Endothelial cell of umbilical vein (primary cell): ENCODE measurements around the gene CATSPERD. TPM values are rescaled to one million over a fixed set of nuclear protein-coding genes. Genes with fewer than 3 reads are reported as not detected.

ENCODE experiments used
- BruUV-seq: library from RNA; stranded (reverse); fragments of 400-500 nt; replicated peaks from 2 replicates; lab custom pipeline; 2021; lab: Mats Ljungman, UMichigan
- CTCF ChIA-PET: fragments of 300-600, 350-600 bp; sonication (Branson Sonifier 250); formaldehyde crosslinking; loops from one replicate; lab custom pipeline; 2021; ENCODE audit warnings: antibody characterized with exemption, inconsistent platforms; lab: Charles Lee
- POLR2A ChIA-PET: fragments of 300-600, 350-600 bp; sonication (Branson Sonifier 250); formaldehyde crosslinking; loops from one replicate; lab custom pipeline; 2021; ENCODE audit warnings: antibody characterized with exemption, inconsistent platforms; lab: Charles Lee
- DNase-seq: peaks from one replicate; pipeline ENCODE4 v3.0.0-alpha.2; 2011; ENCODE audit warnings: low read depth, low spot score
- FAIRE-seq: peaks from 2 replicates; lab custom pipeline; 2011; peaks lifted over from hg19 to GRCh38; lab: Jason Lieb, UNC
- H2AFZ ChIP-seq: 2 replicates; pipeline ENCODE4 v1.6.0; 2012; ENCODE audit warnings: low read depth, low read length, control low read depth, inconsistent platforms
- H3K27ac ChIP-seq: 2 replicates; pipeline ENCODE4 v1.5.1; 2011; ENCODE audit warnings: low read depth, mild to moderate bottlenecking, control low read depth, low read length, moderate library complexity; ENCODE audit not compliant: insufficient read depth
- H3K27me3 ChIP-seq, 2 experiments: 2 replicates each; pipeline versions ENCODE4 v1.6.0 to v1.6.1; 2011; ENCODE audit warnings: low read length in 2 of 2, mixed read lengths in 1 of 2; ENCODE audit not compliant: control insufficient read depth in 2 of 2, insufficient read depth in 2 of 2
- H3K36me3 ChIP-seq, 2 experiments: 2 replicates in 1 of 2; 3 replicates in 1 of 2; pipeline ENCODE4 v1.5.1; 2011; ENCODE audit warnings: low read length in 2 of 2, mild to moderate bottlenecking in 1 of 2, moderate library complexity in 1 of 2; ENCODE audit not compliant: control insufficient read depth in 2 of 2, insufficient read depth in 2 of 2; ENCODE audit errors: extremely low read depth in 1 of 2
- H3K4me1 ChIP-seq: 3 replicates; pipeline ENCODE4 v1.5.1; 2011; ENCODE audit warnings: mild to moderate bottlenecking, low read length; ENCODE audit not compliant: control insufficient read depth, insufficient read depth; ENCODE audit errors: extremely low read depth
- H3K4me2 ChIP-seq: 2 replicates; pipeline ENCODE4 v1.6.1; 2011; ENCODE audit warnings: low read length, control low read depth, mixed read lengths; ENCODE audit not compliant: insufficient read depth
- H3K4me3 ChIP-seq, 3 experiments: fragments of 200-600 bp in 1 of 3; sonication (generic), shearing (Covaris generic) in 1 of 3; replicated peaks in 1 of 3; 2 replicates each; pipeline ENCODE4 v1.5.1; 2011 to 2016; ENCODE audit warnings: control low read depth in 3 of 3, low read length in 3 of 3, mild to moderate bottlenecking in 2 of 3, inconsistent platforms in 1 of 3, low read depth in 1 of 3, moderate library complexity in 1 of 3; ENCODE audit not compliant: insufficient read depth in 1 of 3
- H3K79me2 ChIP-seq: 2 replicates; pipeline ENCODE4 v1.6.0; 2012; ENCODE audit warnings: low read length, inconsistent platforms; ENCODE audit not compliant: control insufficient read depth, insufficient read depth
- H3K9ac ChIP-seq: replicated peaks from 2 replicates; pipeline ENCODE3; 2011; ENCODE audit warnings: low read length, control low read depth; ENCODE audit not compliant: insufficient read depth; ENCODE audit errors: extremely low read depth
- H3K9me1 ChIP-seq: replicated peaks from 3 replicates; pipeline ENCODE4 v1.6.0; 2011; ENCODE audit warnings: mild to moderate bottlenecking, low read length; ENCODE audit not compliant: control insufficient read depth, insufficient read depth; ENCODE audit errors: extremely low read depth
- H3K9me3 ChIP-seq: replicated peaks from 2 replicates; pipeline ENCODE4 v1.5.1; 2012; ENCODE audit warnings: low read length, inconsistent platforms; ENCODE audit not compliant: control insufficient read depth, insufficient read depth
- H4K20me1 ChIP-seq: replicated peaks from 2 replicates; pipeline ENCODE3; 2011; ENCODE audit warnings: mild to moderate bottlenecking, low read length; ENCODE audit not compliant: control insufficient read depth, insufficient read depth; ENCODE audit errors: extremely low read depth
- EZH2 ChIP-seq: IDR thresholded peaks from 2 replicates; pipeline ENCODE4 v1.6.1; 2012; ENCODE audit warnings: borderline replicate concordance, low read depth, mild to moderate bottlenecking, moderate library complexity, low read length, inconsistent platforms; ENCODE audit not compliant: severe bottlenecking
- FOS ChIP-seq: IDR thresholded peaks from 2 replicates; pipeline ENCODE4 v1.6.1; 2011; ENCODE audit warnings: mild to moderate bottlenecking, low read length, moderate library complexity, borderline replicate concordance; ENCODE audit not compliant: insufficient read depth
- GATA2 ChIP-seq: IDR thresholded peaks from 2 replicates; pipeline ENCODE4 v1.7.0; 2011; ENCODE audit warnings: low read depth, mild to moderate bottlenecking, moderate library complexity, mixed read lengths, low read length; ENCODE audit not compliant: insufficient read length, insufficient read depth
- JUN ChIP-seq: IDR thresholded peaks from 2 replicates; pipeline ENCODE4 v1.6.1; 2011; ENCODE audit warnings: borderline replicate concordance, low read depth; ENCODE audit not compliant: insufficient read length, insufficient read depth
- MYC ChIP-seq: IDR thresholded peaks from one replicate; pipeline ENCODE4 v1.6.1; 2011; ENCODE audit warnings: mild to moderate bottlenecking, low read depth, low read length
- POLR2A ChIP-seq: IDR thresholded peaks from 2 replicates; pipeline ENCODE4 v1.6.1; 2012; ENCODE audit warnings: low read depth, mild to moderate bottlenecking, control low read depth, low read length
- POLR2AphosphoS5 ChIP-seq: IDR thresholded peaks from 2 replicates; pipeline ENCODE4 v1.6.1; 2012; ENCODE audit warnings: low read depth, mild to moderate bottlenecking, control low read depth, low read length, moderate library complexity; ENCODE audit not compliant: insufficient read depth
- dilution Hi-C: fragments of 300-500 bp; cut with MboI; formaldehyde crosslinking; loops from one replicate; pipeline ENCODE4 v1.15.0; 2019; ENCODE audit warnings: low sequenced_read_pairs; ENCODE audit not compliant: extremely low pct_ligation_motif_present
- intact Hi-C: fragments of 100-400 bp; cut with micrococcal nuclease; formaldehyde crosslinking; loops from one replicate; pipeline ENCODE4 v1.10.0; 2022
- polyA plus RNA-seq, 4 experiments: library from polyadenylated mRNA; depleted of rRNA in 3 of 4; stranded (reverse) in 3 of 4; unstranded in 1 of 4; fragments of >200 nt; gene quantifications; 2 replicates each; pipeline versions ENCODE4 v1.2.1 to v1.2.3, GENCODE V29; 2011 to 2012; ENCODE audit warnings: missing spikeins in 1 of 4
- total RNA-seq: library from RNA; stranded (reverse); gene quantifications from 2 replicates; pipeline ENCODE4 v1.2.3, GENCODE V29; 2021
- TF ChIP-seq, protein P1 (sequence below), 2 donors: IDR thresholded peaks; 1 replicate in 1 of 2; 2 replicates in 1 of 2; pipeline ENCODE4 v1.5.1; 2011; ENCODE audit warnings: low read length in 2 of 2, mild to moderate bottlenecking in 2 of 2, moderate library complexity in 2 of 2, control low read depth in 1 of 2, inconsistent platforms in 1 of 2, low read depth in 1 of 2; ENCODE audit not compliant: insufficient read depth in 1 of 2; ENCODE audit errors: extremely low read depth in 1 of 2
- TF ChIP-seq, protein P2 (sequence below): IDR thresholded peaks from 2 replicates; pipeline ENCODE4 v1.6.1; 2011; ENCODE audit not compliant: insufficient read depth, insufficient read length

CATSPERD gene
- total and polyA plus RNA-seq, 2 donors (not counting 3 experiments of a cell fraction or from before 2014, with no cell fraction given) = not detected

DNA sequence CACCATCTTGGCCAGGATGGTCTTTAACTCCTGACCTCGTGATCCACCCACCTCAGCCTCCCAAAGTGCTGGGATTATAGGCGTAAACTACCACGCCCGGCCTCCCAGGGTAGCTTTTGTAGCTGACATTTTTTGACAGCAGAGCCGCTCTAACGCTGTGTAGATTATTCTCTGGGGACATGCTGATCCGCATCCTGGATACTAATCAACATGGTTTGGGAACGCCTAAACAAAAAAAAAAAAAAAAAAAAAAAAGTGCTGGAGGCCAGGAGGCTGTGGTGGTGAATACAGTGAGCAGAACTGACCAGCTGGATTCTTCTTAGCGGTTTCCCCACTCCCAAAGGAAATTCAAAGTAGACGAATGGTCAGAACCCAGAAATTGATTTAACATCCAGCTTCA lies 5.6 kb upstream of the CATSPERD start:
- intact Hi-C loops = no loop called here
- no peaks in the 10 kb centered on the region for H3K27me3 ChIP-seq
- H3K9me1 ChIP-seq = no peaks in the 10 kb centered on the region
- H3K27ac ChIP-seq = no peak overlapping the region
- no peaks in the 10 kb centered on the region for H3K9me3 ChIP-seq
- no peaks in the 10 kb centered on the region for H4K20me1 ChIP-seq
- ChIA-PET CTCF (interaction anchor here (1.6 kb wide), 1 partner anchor 25 kb away, joined by 8 read pairs; the partner anchor contains the start of gene RPL36), POLR2A (no interaction called here)
- BruUV-seq = no TSS peak
- H2AFZ ChIP-seq = no peak overlapping the region
- dilution Hi-C loops = no loop called here
- DNase-seq (no peak), FAIRE-seq (no peak)
- H3K4me2 ChIP-seq = no peak overlapping the region
- TF ChIP-seq POLR2A = no peak
- TF ChIP-seq, protein P1, sequence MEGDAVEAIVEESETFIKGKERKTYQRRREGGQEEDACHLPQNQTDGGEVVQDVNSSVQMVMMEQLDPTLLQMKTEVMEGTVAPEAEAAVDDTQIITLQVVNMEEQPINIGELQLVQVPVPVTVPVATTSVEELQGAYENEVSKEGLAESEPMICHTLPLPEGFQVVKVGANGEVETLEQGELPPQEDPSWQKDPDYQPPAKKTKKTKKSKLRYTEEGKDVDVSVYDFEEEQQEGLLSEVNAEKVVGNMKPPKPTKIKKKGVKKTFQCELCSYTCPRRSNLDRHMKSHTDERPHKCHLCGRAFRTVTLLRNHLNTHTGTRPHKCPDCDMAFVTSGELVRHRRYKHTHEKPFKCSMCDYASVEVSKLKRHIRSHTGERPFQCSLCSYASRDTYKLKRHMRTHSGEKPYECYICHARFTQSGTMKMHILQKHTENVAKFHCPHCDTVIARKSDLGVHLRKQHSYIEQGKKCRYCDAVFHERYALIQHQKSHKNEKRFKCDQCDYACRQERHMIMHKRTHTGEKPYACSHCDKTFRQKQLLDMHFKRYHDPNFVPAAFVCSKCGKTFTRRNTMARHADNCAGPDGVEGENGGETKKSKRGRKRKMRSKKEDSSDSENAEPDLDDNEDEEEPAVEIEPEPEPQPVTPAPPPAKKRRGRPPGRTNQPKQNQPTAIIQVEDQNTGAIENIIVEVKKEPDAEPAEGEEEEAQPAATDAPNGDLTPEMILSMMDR (IDR thresholded peaks at IDR 0.05; ENCODE audit: extremely low read depth in 1 of 2, insufficient read depth in 1 of 2, low read depth in 1 of 2, low read length in 2 of 2) = no peak
- peaks cover 3 to 26% of the 10 kb centered on the region in 2 experiments for H3K36me3 ChIP-seq
- peaks cover 12% of the 10 kb centered on the region for H3K4me1 ChIP-seq
- H3K4me3 ChIP-seq = no peak overlapping the region
- no peak overlapping the region for H3K9ac ChIP-seq
- H3K79me2 ChIP-seq = peaks cover 48% of the 10 kb centered on the region

DNA sequence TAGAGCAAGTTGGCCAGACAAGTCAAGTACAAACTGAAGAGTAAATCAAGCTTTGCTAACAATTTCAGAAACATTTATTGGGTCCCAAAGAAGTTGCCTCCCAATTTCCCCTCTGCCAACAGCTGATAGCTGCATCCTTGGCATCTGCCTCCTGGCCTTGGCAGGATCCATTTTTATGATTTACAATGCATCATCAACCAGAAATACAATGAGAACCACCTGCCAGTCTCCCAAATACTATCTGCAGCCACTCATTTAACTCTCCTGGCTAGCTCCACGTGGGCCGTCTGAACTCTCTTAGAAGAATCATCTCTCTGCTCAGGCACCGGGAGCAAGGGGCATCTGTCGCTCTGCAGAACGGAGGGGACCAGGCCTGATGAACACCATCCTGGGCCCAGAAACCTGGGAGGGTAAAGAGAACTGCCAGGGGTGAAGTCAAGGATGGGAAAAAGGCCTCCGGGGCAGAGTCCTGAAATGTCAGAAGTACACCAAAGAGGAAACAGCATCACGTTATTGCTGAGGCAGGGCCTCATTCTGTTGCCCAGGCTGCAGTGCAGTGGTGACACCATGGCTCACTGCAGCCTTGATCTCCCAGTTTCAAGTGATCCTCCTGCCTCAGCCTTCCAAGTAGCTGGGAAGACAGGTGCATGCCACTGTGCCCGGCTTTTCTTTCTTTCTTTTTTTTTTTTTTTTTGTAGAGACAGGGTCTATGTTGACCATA lies 3.1 kb upstream of the CATSPERD start:
- dilution Hi-C loops = no loop called here
- H4K20me1 ChIP-seq = no peaks in the 10 kb centered on the region
- H3K36me3 ChIP-seq = peaks cover 0 to 9% of the 10 kb centered on the region in 2 experiments
- intact Hi-C loops = no loop called here
- POLR2A ChIA-PET = no interaction called here
- TF ChIP-seq MYC (no peak), FOS (no peak), GATA2 (no peak), JUN (no peak), POLR2A (no peak), EZH2 (no peak), POLR2AphosphoS5 (no peak)
- TF ChIP-seq, protein P1 (IDR thresholded peaks at IDR 0.05; ENCODE audit: extremely low read depth in 1 of 2, insufficient read depth in 1 of 2, low read depth in 1 of 2, low read length in 2 of 2) = no peak
- TF ChIP-seq, protein P2, sequence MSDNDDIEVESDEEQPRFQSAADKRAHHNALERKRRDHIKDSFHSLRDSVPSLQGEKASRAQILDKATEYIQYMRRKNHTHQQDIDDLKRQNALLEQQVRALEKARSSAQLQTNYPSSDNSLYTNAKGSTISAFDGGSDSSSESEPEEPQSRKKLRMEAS = no peak
- no peaks in the 10 kb centered on the region for H3K9me3 ChIP-seq
- no peak overlapping the region for H3K4me2 ChIP-seq
- no peak for DNase-seq
- no peak overlapping the region for H3K9ac ChIP-seq
- no peak for FAIRE-seq
- no peak overlapping the region for H2AFZ ChIP-seq
- H3K4me1 ChIP-seq = peaks cover 15% of the 10 kb centered on the region
- no peaks in the 10 kb centered on the region for H3K9me1 ChIP-seq
- no peak overlapping the region for H3K4me3 ChIP-seq
- H3K27me3 ChIP-seq = no peaks in the 10 kb centered on the region
- H3K79me2 ChIP-seq = peaks cover 48% of the 10 kb centered on the region
- H3K27ac ChIP-seq = no peak overlapping the region
- CTCF ChIA-PET = interaction anchor here (0.9 kb wide), 1 partner anchor 28 kb away, joined by 3 read pairs; the partner anchor contains the start of gene RPL36
- no TSS peak for BruUV-seq
